ENCODE results near the gene CCNF. TPM values are rescaled to one million over a fixed set of nuclear protein-coding genes. Genes with fewer than 3 reads are reported as not detected.
A peak's percentile ranks its signal among the peaks of the same experiment; 100 is the strongest.

The CCNF gene
- total RNA-seq, 1 donor from 2014 or later, result 3.9 TPM

DNA sequence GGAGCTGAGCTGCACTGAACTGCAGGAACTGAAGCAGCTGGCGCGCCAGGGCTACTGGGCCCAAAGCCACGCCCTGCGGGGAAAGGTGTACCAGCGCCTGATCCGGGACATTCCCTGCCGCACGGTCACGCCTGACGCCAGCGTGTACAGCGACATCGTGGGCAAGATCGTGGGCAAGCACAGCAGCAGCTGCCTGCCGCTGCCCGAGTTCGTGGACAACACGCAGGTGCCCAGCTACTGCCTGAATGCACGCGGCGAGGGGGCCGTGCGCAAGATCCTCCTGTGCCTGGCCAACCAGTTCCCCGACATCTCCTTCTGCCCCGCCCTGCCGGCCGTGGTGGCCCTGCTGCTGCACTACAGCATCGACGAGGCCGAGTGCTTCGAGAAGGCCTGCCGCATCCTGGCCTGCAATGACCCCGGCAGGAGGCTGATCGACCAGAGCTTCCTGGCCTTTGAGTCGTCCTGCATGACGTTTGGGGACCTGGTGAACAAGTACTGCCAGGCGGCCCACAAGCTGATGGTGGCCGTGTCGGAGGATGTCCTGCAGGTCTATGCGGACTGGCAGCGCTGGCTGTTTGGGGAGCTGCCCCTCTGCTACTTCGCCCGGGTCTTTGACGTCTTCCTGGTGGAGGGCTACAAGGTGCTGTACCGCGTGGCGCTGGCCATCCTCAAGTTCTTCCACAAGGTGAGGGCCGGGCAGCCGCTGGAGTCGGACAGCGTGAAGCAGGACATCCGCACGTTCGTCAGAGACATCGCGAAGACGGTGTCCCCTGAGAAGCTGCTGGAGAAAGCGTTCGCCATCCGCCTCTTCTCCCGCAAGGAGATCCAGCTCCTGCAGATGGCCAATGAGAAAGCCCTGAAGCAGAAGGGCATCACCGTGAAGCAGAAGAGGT, 67.2 kb downstream of the CCNF start:
- DNase-seq (ENCODE audit: low read depth) (no peak), FAIRE-seq (no peak)
- TF ChIP-seq, protein P1, sequence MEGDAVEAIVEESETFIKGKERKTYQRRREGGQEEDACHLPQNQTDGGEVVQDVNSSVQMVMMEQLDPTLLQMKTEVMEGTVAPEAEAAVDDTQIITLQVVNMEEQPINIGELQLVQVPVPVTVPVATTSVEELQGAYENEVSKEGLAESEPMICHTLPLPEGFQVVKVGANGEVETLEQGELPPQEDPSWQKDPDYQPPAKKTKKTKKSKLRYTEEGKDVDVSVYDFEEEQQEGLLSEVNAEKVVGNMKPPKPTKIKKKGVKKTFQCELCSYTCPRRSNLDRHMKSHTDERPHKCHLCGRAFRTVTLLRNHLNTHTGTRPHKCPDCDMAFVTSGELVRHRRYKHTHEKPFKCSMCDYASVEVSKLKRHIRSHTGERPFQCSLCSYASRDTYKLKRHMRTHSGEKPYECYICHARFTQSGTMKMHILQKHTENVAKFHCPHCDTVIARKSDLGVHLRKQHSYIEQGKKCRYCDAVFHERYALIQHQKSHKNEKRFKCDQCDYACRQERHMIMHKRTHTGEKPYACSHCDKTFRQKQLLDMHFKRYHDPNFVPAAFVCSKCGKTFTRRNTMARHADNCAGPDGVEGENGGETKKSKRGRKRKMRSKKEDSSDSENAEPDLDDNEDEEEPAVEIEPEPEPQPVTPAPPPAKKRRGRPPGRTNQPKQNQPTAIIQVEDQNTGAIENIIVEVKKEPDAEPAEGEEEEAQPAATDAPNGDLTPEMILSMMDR (IDR thresholded peaks at IDR 0.05; ENCODE audit: insufficient read depth, low read length, severe bottlenecking), result no peak
- H3K36me3 ChIP-seq (ENCODE audit: control insufficient read depth, insufficient read depth, low read length), result peaks cover 6% of the 10 kb centered on the region
- H3K27me3 ChIP-seq (ENCODE audit: control insufficient read depth, insufficient read depth, low read length), result no peaks in the 10 kb centered on the region
- H3K4me3 ChIP-seq (ENCODE audit: low read depth, low read length), result no peak overlapping the region

- no peak for FAIRE-seq
- H3K27me3 ChIP-seq (ENCODE audit: control insufficient read depth, insufficient read depth, low read length), result no peaks in the 10 kb centered on the region
- TF ChIP-seq, protein P1 (IDR thresholded peaks at IDR 0.05; ENCODE audit: insufficient read depth, low read length, severe bottlenecking), result no peak
- no peak for DNase-seq (ENCODE audit: low read depth)
- H3K4me3 ChIP-seq (ENCODE audit: low read depth, low read length), result no peak overlapping the region
- peaks cover 6% of the 10 kb centered on the region for H3K36me3 ChIP-seq (ENCODE audit: control insufficient read depth, insufficient read depth, low read length)
Measured at GRCh38 chr16:2497116-2497630, 67.9 kb downstream of the CCNF start.

GRCh38 chr16:2497695-2498484, 68.6 kb downstream of the CCNF start:
- TF ChIP-seq, protein P1 (IDR thresholded peaks at IDR 0.05; ENCODE audit: insufficient read depth, low read length, severe bottlenecking), result no peak
- peaks cover 6% of the 10 kb centered on the region for H3K36me3 ChIP-seq (ENCODE audit: control insufficient read depth, insufficient read depth, low read length)
- FAIRE-seq (no peak), DNase-seq (ENCODE audit: low read depth) (no peak)
- H3K4me3 ChIP-seq (ENCODE audit: low read depth, low read length), result no peak overlapping the region
- H3K27me3 ChIP-seq (ENCODE audit: control insufficient read depth, insufficient read depth, low read length), result no peaks in the 10 kb centered on the region

DNA sequence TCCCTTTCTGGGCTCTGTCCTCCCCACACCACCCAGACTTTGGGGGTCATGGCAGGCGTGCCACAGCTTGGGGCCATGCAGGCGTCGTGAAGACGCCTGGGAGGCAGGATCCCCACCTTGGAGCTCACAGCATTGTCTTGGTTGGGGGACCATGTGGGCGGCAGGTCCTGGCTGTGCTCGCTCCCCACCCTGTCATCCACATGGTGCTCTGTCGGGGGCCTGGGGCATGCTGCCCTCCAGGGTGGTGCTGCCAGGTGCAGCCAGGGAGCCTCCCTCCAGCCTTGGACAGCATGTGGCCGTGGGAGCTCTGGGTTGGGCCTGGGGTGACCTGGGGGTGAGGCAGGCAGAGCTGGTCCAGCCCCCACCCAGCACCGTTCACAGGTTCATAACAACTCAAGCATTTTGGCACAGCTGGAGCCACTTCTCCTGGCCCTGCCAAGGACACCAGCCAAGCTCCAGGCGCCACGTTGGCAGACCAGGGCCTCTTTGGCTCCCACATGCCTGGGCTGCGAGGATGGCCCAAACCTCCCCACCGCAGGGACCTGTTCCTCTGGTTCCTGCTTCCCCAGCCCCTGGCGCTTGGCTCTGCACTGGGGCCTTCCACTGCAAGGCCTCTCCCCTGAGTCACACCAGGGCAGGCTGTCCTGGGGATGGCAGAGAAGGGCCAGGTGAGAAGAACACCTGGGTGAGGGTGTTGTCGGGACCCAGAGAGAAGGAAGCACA, 69.4 kb downstream of the CCNF start:
- H3K4me3 ChIP-seq (ENCODE audit: low read depth, low read length), result no peak overlapping the region
- TF ChIP-seq, protein P1 (IDR thresholded peaks at IDR 0.05; ENCODE audit: insufficient read depth, low read length, severe bottlenecking), result no peak
- peak; percentile 26 for DNase-seq (ENCODE audit: low read depth)
- peaks cover 6% of the 10 kb centered on the region for H3K36me3 ChIP-seq (ENCODE audit: control insufficient read depth, insufficient read depth, low read length)
- H3K27me3 ChIP-seq (ENCODE audit: control insufficient read depth, insufficient read depth, low read length), result no peaks in the 10 kb centered on the region
- no peak for FAIRE-seq

GRCh38 chr16:2499454-2499853, 70.2 kb downstream of the CCNF start:
- Histone ChIP-seq H3K27me3 (ENCODE audit: control insufficient read depth, insufficient read depth, low read length) (no peaks in the 10 kb centered on the region), H3K4me3 (ENCODE audit: low read depth, low read length) (no peak overlapping the region), H3K36me3 (ENCODE audit: control insufficient read depth, insufficient read depth, low read length) (peaks cover 6% of the 10 kb centered on the region)
- TF ChIP-seq, protein P1 (IDR thresholded peaks at IDR 0.05; ENCODE audit: insufficient read depth, low read length, severe bottlenecking), result no peak
- FAIRE-seq, result no peak
- DNase-seq (ENCODE audit: low read depth), result no peak
